ENCODE results near the gene CADM1.

- TF ChIP-seq CTCF (conservative IDR thresholded peaks at IDR 0.05 in 1 of 2, IDR thresholded peaks at IDR 0.05 in 1 of 2; ENCODE audit: extremely low read depth in 1 of 2, insufficient read depth in 1 of 2, low read depth in 1 of 2, low read length in 2 of 2) (no peak), EZH2 (IDR thresholded peaks at IDR 0.05; ENCODE audit: borderline replicate concordance, low read length) (no peak)
Observed at GRCh38 chr11:115363426-115363825, 140.8 kb downstream of the CADM1 start.
